ENCODE measurements around the gene ANKS1B.

- TF ChIP-seq EGR1 (IDR thresholded peaks at IDR 0.05; ENCODE audit: low read depth in 2 of 2) = no peak
- TF ChIP-seq TAF1 (conservative IDR thresholded peaks at IDR 0.05) = no peak
- TF ChIP-seq CTCF (IDR thresholded peaks at IDR 0.05; ENCODE audit: low read depth, low read length, missing input control) = no peak
- no peak for TF ChIP-seq YY1 (IDR thresholded peaks at IDR 0.05)
- no peak for TF ChIP-seq ATF3 (IDR thresholded peaks at IDR 0.05)
- TF ChIP-seq SP1 (IDR thresholded peaks at IDR 0.05) = no peak
- TF ChIP-seq RAD21 (IDR thresholded peaks at IDR 0.05) = no peak
- TF ChIP-seq JUND (IDR thresholded peaks at IDR 0.05) = no peak
- no peak for TF ChIP-seq ZBTB33 (IDR thresholded peaks at IDR 0.05)
- no peak for TF ChIP-seq REST (IDR thresholded peaks at IDR 0.05)
Observed at GRCh38 chr12:98758331-98758730, 1226.4 kb downstream of the ANKS1B start.
